ENCODE measurements around the gene EFEMP2.
"Not testable (repeated sequence)": the region's sequence is repeated elsewhere in the genome, so short reads cannot be mapped to it uniquely, and the experiment has no call there.

The EFEMP2 gene

DNA sequence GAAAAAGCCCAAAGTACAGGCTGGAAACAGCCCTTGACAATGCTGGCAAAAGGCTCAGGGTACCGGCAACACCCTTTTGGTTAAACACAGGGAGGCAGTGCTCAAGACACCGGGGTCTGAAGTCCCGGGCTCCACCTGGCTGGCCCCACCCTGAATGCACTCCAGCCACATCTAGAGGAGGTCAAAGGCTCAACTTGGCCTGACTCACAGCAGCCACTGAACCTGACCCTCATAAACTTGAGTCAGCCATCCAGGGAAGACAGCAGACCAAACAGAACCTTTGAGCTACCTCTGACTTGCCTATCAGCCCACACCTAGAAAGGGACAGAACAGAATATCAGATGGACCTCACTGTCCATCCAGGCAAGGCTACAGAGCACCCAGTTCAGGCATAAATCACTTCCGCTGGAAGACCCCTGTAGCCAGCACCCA, 18.4 kb downstream of the EFEMP2 start:
- no peak for DNase-seq (ENCODE audit: low spot score)

DNA sequence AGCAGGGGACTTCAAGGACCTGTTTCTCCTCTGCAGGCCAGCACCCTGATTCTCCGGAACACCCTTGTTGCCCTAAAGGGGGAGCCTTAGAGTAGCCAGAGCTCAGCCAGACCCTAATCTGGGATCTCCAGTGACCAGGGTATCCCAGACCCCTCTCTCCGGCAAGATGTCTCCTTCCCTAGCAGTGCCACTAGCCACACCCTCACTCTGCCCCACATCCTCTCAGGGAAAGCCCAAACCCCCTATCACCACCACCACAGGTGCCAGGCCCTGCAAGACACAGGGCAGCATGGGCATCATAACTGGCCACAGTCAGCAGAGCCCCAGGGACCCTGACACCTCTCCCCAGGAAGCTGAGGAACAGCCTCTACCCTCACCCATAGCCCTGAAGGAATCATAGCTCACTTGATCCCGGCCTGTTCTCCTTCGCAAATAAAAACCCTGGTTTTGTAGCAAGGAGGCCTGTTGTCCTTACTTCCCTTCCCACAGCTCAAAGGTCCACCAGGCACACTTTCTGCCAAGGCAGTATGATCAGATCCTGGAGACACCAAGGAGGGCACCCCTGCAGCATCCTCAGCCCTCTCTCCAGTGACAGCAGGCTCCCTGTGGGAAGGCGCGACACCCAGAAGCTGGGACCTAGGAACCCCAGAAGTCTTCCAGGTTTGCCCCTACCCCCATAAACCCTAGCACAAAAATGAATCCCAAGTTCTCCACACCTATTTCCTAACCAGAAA, 19.2 kb downstream of the EFEMP2 start:
- DNase-seq (ENCODE audit: low spot score): no peak

DNA sequence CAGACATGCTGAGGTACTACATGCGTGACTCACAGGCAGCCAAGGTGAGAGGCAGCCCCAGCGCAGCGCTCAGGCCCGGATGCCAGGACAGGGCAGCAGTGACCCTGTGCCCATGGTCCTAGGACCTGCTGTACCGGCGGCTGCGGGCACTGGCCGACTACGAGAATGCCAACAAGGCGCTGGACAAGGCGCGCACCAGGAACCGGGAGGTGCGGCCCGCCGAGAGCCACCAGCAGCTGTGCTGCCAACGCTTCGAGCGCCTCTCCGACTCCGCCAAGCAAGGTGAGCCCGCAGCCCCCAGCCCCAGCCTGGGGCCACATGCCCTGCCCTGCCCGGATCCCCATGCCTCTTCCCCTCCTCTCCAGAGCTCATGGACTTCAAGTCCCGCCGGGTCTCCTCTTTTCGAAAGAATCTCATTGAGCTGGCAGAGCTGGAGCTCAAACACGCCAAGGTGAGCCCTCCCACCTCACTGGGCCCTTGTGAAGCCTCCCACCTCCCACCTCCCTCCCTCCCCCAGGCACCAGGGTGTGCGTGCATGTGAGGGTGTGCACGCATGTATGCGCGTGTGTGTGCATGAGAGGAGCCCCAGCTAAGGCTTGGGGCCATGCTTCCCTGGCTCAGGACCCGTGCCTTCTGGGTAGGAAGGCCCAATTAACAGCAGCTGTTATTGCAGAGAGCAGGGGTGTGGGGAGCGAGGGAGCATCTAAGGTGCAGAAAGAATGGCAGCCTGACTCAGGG, 19.9 kb downstream of the EFEMP2 start:
- DNase-seq (ENCODE audit: low spot score): no peak

DNA sequence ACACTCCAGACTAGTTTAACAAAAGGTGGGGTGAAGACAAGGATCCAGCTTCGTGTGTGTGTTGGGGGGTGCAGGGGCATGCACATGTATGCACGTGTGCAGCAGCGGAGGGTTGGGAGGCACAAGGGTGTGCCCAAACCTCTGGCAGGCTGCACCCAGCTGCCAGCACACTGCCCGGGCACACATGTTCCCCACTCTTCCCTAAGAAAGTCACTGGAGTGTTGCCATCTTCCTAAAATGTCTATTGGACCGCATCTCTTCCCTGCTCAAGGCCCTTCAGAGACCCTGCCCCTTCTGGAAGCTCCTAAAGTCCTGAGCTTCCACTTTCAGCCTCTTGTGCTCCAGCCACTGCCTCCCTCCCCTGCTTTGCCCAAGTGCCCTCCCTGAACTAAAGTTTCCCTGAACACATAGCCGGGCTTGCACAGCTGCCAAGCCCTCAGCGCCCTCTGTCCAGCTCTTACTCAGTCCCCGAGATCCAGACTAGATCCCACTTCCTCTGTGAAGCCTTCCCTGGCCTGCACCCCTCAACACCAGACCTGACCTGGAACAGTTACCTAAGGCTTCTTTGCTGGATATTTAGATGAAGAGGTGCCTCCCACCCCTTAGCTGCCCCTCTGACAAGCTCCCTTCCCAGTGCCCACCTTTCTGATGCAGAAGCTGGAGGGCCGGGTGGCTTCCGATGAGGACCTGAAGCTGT, 20.6 kb downstream of the EFEMP2 start:
- DNase-seq (ENCODE audit: low spot score): no peak

DNA sequence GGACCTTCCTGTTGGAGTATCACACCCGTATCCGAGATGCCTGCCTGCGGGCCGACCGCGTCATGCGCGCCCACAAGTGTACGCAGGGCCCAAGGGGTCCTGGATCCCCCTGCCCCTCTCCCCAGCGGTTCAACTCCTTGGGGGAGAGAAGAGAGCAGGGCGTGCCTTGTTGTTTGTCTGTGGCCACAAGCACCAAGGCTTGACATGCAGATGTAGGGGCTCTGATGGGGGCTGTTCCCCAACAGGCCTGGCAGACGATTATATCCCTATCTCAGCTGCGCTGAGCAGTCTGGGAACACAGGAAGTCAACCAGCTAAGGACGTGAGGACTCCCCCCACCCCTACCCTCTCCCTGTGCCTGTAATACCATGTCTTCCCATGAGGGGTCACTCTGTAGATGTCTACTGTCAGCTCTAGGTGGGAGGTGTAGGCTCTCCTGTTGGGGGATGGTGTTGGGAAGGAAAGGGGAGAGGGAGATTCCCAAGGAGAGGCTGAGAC, 21.5 kb downstream of the EFEMP2 start:
- no peak for DNase-seq (ENCODE audit: low spot score)

DNA sequence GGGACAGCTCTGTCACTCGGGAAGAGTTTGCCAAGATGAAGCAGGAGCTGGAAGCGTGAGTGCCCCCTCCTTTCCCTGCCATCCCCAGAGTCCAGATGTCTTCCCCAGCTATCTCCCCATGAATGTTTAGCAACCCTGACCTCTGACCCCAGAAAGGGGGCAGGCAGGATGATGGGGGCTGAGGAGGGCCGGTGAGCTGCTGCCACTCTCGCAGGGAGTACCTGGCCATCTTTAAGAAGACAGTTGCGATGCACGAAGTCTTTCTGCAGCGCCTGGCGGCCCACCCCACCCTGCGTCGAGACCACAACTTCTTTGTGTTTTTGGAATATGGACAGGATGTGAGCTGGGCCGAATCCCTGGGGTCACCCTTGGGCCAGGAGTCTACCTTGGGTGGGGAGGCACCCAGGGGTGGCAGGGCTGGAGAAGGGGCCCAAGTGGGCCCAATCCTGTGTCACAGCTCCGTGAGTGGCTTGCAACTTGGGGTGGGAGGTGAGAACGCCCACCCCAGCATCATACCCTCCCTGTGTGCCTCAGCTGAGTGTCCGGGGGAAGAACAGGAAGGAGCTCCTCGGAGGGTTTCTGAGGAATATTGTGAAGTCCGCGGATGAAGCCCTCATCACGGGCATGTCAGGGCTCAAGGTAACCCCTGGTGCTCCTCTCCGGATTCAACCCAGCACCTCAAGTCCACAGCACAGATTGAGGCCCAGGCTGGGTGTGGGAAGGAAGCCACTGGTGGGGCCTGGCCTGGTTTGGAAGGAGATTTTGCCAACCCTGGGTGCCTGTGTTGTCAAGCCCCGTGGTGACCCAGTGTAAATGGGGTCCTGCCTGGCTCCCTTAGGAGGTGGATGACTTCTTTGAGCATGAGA, 22.1 kb downstream of the EFEMP2 start:
- no peak for DNase-seq (ENCODE audit: low spot score)

DNA sequence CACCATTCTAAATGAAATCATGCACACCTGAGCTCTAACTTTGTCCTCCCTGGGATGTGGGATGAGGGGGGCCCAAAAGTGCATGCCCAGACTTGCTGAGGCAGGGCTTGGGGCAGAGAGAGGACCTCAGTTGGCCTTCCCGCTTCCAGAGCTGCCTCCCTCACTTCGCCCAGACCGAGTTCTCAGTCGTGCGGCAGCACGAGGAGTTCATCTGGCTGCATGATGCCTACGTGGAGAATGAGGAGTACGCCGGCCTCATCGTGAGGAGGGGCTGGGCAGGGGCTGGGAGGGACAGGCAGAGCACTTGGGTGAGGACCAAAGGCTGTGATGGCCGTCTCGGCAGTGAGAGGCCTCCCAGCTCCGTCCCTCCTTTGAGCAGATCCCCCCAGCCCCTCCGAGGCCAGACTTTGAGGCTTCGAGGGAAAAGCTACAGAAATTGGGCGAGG, 22.8 kb downstream of the EFEMP2 start:
- no peak for DNase-seq (ENCODE audit: low spot score)

DNA sequence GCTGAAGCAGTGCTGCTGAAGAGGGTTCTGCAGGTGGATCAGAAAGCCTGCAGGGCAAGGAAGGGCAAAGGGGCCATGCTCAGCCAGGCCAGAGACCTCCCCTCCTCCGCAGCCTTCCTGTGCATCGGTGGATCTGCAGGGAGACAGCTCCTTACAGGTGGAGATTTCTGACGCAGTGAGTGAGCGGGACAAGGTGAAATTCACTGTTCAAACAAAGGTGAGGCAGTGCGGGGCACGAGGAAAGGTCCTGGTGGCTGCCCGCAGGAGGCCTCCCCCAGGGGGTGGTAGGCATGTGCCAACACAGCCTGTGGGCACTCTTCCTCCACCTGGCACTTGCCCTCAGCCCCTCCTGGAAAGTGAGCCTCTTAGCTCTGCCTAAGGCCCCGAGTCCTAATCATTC, 23.2 kb downstream of the EFEMP2 start:
- DNase-seq (ENCODE audit: low spot score): no peak

DNA sequence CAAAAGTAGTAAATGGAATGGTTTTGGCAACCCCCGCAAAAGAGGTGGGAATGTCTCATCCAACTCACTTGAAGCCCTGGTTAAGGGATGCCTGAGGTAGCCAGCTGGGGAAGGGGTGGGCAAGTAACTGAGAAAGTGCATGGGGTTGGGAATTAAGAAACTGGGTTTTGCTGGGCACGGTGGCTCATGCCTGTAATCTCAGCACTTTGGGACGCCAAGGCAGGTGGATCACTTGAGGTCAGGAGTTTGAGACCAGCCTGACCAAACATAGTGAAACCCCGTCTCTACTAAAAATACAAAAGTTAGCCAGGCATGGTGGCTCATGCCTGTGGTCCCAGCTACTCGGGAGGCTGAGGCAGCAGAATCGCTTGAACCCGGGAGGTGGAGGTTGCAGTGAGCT, 23.9 kb downstream of the EFEMP2 start:
- DNase-seq (ENCODE audit: low spot score): not testable (repeated sequence)

DNA sequence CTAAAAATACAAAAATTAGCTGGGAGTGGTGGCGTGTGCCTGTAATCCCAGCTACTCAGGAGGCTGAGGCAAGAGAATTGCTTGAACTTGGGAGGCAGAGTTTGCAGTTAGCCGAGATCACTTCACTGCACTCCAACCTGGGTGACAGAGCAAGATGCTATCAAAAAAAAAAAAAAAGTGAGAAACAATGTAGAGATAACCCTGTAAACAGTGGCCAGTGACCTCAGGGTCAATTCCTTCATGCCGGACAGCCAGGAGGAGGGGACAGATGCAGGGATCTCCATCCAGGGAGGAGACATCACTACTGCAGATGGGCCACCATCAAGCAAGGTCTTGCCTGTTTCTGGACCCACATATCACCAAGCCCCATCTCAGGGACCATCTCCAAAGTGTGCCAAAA, 24.9 kb downstream of the EFEMP2 start:
- no peak for DNase-seq (ENCODE audit: low spot score)

DNA sequence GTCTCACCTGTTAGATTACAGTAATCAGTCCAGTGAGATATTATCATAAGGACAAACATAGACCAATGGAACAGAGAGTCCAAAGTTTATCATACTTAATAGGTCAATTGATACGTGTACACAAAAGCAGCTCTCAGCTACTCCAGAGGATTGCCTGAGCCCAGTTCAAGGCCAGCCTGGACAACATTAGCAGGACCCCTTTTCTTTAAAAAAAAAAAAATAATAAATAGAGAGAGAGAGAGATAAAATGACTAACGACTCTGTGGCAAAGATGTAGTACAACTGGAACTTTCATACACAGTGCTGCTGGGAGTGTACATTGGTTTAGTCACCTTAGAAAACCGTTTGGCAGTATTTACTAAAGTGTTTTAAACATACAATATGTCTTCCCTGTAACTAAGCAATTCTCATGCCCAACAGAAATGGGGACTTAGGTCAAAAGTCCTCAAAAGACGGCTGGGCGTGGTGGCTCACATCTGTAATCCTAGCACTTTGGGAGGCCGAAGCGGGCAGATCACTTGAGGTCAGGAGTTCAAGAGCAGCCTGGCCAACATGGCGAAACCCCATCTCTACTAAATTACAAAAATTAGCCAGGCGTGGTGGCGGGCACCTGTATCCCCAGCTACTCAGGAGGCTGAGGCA, 28.2 kb downstream of the EFEMP2 start:
- DNase-seq (ENCODE audit: low spot score): no peak

DNA sequence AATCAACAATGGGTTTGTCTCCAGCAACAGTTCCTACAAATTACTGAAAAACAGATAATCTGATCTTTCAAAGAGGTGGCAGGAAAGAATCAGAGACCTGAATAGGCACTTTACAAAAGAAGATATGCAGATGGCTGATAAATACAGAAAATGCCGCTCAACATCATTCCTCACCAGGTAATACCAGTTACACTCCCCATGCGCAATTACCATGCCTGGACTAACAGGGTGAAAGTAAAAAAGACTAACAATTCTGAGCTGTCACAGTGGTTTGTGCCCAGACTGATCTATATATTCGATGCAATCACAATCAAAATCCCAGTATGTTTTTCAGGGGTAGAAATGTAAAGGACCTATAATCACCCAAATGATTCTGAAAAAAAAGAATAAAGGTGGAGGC, 28.8 kb downstream of the EFEMP2 start:
- DNase-seq (ENCODE audit: low spot score): no peak

DNA sequence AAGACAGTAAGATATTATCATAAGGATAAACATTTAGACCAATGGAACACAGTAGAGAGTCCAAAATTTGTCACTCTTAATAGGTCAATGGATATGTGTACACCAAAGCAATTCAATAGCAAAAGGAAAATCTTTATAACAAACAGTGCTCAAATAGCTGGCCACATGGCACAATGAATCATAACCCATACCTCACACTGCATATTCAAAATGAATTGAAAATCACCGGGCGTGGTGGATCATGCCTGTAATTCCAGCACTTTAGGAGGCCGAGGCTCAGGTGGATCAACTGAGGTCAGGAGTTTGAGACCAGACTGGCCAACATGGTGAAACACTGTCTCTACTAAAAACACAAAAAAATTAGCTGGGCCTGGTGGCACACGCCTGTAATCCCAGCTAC, 30.5 kb downstream of the EFEMP2 start:
- DNase-seq (ENCODE audit: low spot score): no peak

DNA sequence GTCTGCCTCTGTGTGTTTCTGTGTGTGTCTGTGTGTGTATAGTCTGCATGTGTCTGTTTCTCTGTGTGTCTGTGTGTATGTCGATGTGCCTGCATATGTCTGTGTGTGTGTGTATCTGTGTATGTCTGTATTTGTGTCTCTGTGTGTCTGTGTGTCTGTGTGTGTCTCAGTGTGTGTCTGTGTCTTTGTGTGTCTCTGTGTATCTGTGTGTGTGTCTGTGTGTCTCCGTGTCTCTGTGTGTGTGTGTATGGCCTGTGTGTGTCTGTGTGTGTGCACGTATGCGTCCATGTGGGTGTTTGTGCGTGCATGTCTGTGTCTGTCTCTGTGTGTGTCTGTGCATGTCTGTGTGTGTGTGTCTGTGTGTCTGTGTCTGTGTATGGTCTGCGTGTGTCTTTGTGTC, 38.4 kb downstream of the EFEMP2 start:
- no peak for DNase-seq (ENCODE audit: low spot score)

DNA sequence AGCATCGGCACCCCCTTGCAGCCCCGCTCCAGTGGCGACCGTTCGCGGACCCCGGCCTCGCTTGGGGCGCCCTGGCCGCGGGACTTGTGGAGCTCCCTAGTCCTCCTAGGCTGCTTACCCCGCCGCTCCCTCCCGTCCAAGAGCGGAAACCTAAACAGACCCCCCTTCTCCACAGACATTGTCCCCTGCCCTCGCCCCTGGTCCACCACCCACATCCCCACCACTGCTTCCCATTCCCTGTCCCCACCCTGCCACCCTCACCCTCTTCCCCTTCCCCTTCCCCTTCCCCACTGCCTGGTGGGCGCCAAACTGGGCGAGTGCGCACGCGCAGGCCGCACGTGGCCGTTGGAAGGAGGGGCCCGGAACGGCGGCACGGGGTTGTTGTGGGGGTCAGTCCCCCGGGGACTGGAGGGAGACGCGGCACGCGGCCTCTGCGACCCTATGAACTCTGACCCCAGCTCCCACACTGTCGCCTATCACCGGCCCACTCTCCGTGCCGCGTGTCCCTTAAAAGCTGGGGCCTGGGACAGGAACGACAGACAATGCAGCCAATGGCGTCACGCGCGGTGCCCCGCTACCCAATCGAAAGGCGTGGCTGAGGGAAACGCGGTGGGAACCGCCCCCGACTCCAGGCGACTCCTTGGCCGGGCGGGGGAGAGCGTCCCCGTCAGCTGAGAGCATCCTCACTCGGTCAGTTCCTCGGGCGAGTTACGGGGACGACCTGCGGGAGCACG, 39.1 kb downstream of the EFEMP2 start, which contains the start of gene SNX32:
SNX32 (plus strand) TSS at position 667 of the 734 bp plus-strand sequence. CDS start 103 bp downstream, outside the sequence.
- DNase-seq (ENCODE audit: low spot score): peak; percentile 97

DNA sequence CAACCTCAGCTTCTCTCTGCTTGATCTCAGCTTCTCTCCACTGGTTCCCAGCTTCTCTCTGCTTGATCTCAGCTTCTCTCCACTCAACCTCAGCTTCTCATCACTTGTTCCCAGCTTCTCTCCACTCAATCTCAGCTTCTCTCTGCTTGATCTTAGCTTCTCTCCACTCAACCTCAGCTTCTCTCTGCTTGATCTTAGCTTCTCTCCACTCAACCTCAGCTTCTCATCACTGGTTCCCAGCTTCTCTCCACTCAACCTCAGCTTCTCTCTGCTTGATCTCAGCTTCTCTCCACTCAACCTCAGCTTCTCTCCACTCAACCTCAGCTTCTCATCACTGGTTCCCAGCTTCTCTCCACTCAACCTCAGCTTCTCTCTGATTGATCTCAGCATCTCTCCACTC, 40.4 kb downstream of the EFEMP2 start:
- DNase-seq (ENCODE audit: low spot score): not testable (repeated sequence)

DNA sequence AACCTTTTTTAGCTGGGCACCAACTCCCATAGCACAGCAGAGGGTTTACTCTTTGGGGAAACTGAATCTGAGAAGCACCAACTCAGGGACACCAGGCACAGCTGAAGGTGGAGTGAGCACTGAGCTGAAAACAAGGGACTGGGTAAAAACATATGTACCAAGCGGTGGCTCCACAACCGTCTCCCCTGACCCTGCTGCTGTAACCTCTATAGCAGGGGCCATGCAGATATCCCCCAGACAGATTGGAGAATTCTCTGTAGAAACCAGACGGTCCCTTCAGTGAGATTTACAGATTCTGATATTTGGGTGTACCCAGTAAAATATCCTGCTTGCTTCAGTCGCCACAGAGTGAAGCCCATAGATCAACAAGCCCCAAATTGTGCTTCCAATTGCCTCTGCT, 43.1 kb downstream of the EFEMP2 start:
- no peak for DNase-seq (ENCODE audit: low spot score)

DNA sequence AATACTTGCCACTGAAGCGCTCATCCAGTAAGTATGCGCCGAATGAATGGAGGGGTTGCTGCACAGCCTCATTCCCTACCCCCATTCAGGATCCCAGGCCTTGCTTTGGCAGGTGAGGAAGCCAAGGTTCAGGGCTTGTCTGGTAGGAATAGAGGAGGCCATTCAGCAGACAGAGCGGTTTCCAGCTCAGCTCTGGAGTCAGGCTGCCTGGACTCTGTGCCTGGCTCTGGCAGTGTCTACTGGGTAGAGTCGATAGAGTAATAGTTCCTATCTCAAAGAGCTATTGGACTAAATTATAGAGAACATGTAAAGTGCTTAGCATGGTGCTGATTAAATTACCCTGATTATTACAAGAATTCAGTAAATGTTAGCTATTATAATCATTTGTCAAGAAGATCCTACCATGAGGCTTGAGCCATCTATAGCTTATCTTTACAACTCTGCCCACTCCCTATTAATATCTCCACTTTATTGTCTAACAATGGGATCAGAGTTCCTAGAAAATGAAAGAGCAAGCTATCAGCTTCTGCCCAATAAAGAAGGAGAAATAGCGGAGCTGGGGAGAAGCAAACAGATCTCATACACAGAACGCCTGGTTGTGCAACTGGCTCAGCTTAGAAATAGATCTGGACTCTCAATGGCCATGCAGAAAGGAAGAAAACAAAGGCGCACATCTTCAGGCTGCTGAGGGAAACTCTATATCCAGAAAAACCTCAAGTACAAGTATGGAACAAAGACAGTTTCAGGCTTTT, 45.4 kb downstream of the EFEMP2 start:
- DNase-seq (ENCODE audit: low spot score): no peak

DNA sequence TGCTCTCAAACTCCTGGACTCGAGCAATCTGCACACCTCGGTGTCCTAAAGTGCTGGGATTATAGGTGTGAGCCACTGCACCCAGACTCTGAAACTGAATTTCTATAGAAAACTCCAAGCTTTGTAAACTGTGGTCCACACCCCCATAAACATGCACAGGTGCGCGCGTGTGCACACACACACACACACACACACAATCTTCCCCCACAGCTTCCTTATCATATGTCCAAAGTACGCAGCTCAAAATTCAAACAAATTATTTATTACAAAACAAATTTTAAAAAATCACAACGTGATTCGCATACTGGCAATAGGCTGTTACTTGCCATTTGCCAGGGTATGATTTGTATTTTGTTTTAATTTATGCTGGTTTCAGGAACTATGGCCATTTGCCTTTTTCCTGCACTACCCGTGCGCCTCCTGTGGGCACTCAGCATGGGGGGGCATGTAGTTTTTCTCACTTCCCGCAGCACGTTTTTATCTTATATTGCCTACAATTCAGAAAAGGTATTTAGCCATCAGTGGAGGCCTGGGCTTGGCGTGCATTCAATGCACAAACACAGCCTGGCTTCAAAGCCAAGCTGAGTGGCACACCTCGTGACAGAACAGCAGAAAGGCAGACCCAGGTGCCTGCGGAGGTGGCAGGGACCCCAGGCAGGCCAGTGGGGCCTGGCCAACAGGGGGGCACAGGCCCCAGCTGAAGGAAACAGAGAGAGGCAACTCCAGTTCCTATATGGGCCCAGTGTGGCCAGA, 49.6 kb downstream of the EFEMP2 start:
- no peak for DNase-seq (ENCODE audit: low spot score)

Data from COLO829 (cell line).